DOHH2 (cell line): ENCODE results near the gene PLA2G4E.

ENCODE experiments used
- H3F3A ChIP-seq: fragments of 200-600 bp; sonication (generic), shearing (Covaris generic); 2 replicates; pipeline ENCODE4 v1.6.0; 2016; ENCODE audit warnings: antibody characterized with exemption, mild to moderate bottlenecking; ENCODE audit not compliant: control insufficient read depth, insufficient read depth
- H3K27ac ChIP-seq: fragments of 200-600 bp; sonication (generic); 2 replicates; pipeline ENCODE4 v1.5.1; 2014; ENCODE audit warnings: low read depth, mild to moderate bottlenecking, low read length, moderate library complexity
- H3K27me3 ChIP-seq: fragments of 200-600 bp; sonication (generic); 2 replicates; pipeline ENCODE4 v1.6.1; 2014; ENCODE audit warnings: mild to moderate bottlenecking, low read length, mixed read lengths; ENCODE audit not compliant: control insufficient read depth
- H3K36me3 ChIP-seq: fragments of 200-600 bp; sonication (generic); 2 replicates; pipeline ENCODE4 v1.6.1; 2014; ENCODE audit warnings: mild to moderate bottlenecking, low read length, moderate library complexity, mixed read lengths; ENCODE audit not compliant: control insufficient read depth
- H3K4me1 ChIP-seq: fragments of 200-600 bp; sonication (generic); 2 replicates; pipeline ENCODE4 v1.6.1; 2014; ENCODE audit warnings: mild to moderate bottlenecking, low read length, mixed read lengths; ENCODE audit not compliant: control insufficient read depth
- H3K4me2 ChIP-seq: fragments of 200-600 bp; sonication (generic); 2 replicates; pipeline ENCODE4 v1.6.0; 2014; ENCODE audit warnings: mild to moderate bottlenecking, low read length, moderate library complexity
- H3K4me3 ChIP-seq: fragments of 200-600 bp; sonication (generic); 2 replicates; pipeline ENCODE4 v1.5.1; 2014; ENCODE audit warnings: mild to moderate bottlenecking, low read length, mixed read lengths
- H3K79me2 ChIP-seq: fragments of 200-600 bp; sonication (generic); 2 replicates; pipeline ENCODE4 v1.6.1; 2014; ENCODE audit warnings: mild to moderate bottlenecking, low read length, mixed read lengths; ENCODE audit not compliant: control insufficient read depth
- H3K9me2 ChIP-seq: fragments of 200-600 bp; sonication (generic); replicated peaks from 2 replicates; pipeline ENCODE4 v1.6.1; 2014; ENCODE audit warnings: mild to moderate bottlenecking, low read length, mixed read lengths; ENCODE audit not compliant: control insufficient read depth
- H3K9me3 ChIP-seq: fragments of 200-600 bp; sonication (generic); 2 replicates; pipeline ENCODE4 v1.6.1; 2014; ENCODE audit warnings: antibody characterized with exemption, low read length, mixed read lengths; ENCODE audit not compliant: control insufficient read depth, insufficient read depth
- H4K20me1 ChIP-seq: fragments of 200-600 bp; sonication (generic); 2 replicates; pipeline ENCODE4 v1.6.0; 2014; ENCODE audit warnings: low read depth, mild to moderate bottlenecking, antibody characterized with exemption, low read length, moderate library complexity; ENCODE audit not compliant: control insufficient read depth, insufficient read depth
- EZH2phosphoT487 ChIP-seq: fragments of 200-600 bp; sonication (generic); IDR thresholded peaks from 2 replicates; pipeline ENCODE4 v1.6.1; 2017; ENCODE audit warnings: borderline replicate concordance, mild to moderate bottlenecking, antibody characterized with exemption, low read length, moderate library complexity, mixed read lengths
- TF ChIP-seq, protein P1 (sequence below): fragments of 200-600 bp; sonication (generic); IDR thresholded peaks from one replicate; pipeline ENCODE4 v1.5.1; 2014; ENCODE audit warnings: antibody characterized with exemption, mild to moderate bottlenecking, low read depth, low read length; ENCODE audit not compliant: poor library complexity, severe bottlenecking

PLA2G4E gene

DNA sequence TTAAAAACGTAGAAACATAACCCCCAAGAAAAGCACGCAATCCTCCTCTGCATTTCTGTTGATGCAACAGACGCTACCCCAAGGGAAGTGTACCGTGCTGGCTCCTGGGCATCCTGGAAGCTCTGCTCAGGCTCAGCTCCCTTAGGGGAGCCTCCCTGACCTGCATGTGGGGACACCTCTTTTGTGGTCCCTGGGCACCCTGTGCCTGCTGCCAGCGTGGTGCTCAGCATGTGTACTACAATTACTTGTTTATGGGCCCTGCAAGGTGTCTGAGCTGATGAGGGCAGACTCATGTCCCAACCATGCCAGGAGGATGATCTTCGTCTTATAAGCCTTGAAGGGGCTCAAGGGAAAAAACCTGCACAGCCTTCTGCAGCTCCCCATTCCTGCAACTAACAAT, 66.8 kb downstream of the PLA2G4E start:
- peaks cover 14% of the 10 kb centered on the region for H3K36me3 ChIP-seq
- no peaks in the 10 kb centered on the region for H3K9me3 ChIP-seq
- H3K4me1 ChIP-seq: peaks cover 13% of the 10 kb centered on the region
- H4K20me1 ChIP-seq: no peaks in the 10 kb centered on the region
- no peaks in the 10 kb centered on the region for H3F3A ChIP-seq
- H3K9me2 ChIP-seq: no peaks in the 10 kb centered on the region
- no peak overlapping the region for H3K4me3 ChIP-seq
- H3K27me3 ChIP-seq: no peaks in the 10 kb centered on the region
- no peak overlapping the region for H3K4me2 ChIP-seq
- H3K27ac ChIP-seq: no peak overlapping the region
- TF ChIP-seq EZH2phosphoT487: no peak
- TF ChIP-seq, protein P1, sequence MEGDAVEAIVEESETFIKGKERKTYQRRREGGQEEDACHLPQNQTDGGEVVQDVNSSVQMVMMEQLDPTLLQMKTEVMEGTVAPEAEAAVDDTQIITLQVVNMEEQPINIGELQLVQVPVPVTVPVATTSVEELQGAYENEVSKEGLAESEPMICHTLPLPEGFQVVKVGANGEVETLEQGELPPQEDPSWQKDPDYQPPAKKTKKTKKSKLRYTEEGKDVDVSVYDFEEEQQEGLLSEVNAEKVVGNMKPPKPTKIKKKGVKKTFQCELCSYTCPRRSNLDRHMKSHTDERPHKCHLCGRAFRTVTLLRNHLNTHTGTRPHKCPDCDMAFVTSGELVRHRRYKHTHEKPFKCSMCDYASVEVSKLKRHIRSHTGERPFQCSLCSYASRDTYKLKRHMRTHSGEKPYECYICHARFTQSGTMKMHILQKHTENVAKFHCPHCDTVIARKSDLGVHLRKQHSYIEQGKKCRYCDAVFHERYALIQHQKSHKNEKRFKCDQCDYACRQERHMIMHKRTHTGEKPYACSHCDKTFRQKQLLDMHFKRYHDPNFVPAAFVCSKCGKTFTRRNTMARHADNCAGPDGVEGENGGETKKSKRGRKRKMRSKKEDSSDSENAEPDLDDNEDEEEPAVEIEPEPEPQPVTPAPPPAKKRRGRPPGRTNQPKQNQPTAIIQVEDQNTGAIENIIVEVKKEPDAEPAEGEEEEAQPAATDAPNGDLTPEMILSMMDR: no peak
- peaks cover 15% of the 10 kb centered on the region for H3K79me2 ChIP-seq

DNA sequence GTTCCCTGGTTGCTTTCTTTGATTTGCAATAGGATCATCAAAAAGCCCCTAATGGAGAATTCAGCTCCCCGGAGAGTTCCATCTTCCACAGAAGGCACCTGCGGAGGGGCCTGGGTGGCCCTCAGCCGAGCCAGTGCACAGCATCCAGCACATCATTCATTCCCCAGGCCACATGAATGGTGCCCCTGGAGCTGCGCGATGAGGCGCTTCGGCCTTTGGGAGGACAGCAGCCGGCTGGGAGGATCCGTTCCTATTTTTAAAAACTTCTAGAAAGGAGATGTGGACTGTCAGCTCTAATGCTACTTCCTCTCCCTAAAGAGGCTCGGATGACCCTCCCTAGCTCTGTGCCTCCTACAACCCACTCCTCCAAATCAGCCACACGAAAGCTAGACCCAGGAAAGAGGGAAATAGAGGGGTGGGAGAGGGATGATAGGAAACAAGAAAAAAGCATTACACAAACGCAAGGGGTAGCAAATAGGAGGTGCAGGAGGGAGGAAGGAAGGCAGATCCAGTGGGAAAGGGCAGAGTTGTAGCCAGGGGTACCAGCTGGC, 68.8 kb downstream of the PLA2G4E start:
- TF ChIP-seq, protein P1: no peak
- TF ChIP-seq EZH2phosphoT487: no peak
- Histone ChIP-seq H3K9me2 (no peaks in the 10 kb centered on the region), H3K36me3 (peaks cover 14% of the 10 kb centered on the region), H3K79me2 (0 out of 2 replicates have a peak, but pooled peaks cover 2% of the 10 kb centered on the region), H3K27me3 (no peaks in the 10 kb centered on the region), H3K9me3 (no peaks in the 10 kb centered on the region), H3K4me2 (no peak overlapping the region), H3K4me1 (peaks cover 2% of the 10 kb centered on the region), H3K4me3 (no peak overlapping the region), H3F3A (no peaks in the 10 kb centered on the region), H4K20me1 (no peaks in the 10 kb centered on the region), H3K27ac (no peak overlapping the region)

DNA sequence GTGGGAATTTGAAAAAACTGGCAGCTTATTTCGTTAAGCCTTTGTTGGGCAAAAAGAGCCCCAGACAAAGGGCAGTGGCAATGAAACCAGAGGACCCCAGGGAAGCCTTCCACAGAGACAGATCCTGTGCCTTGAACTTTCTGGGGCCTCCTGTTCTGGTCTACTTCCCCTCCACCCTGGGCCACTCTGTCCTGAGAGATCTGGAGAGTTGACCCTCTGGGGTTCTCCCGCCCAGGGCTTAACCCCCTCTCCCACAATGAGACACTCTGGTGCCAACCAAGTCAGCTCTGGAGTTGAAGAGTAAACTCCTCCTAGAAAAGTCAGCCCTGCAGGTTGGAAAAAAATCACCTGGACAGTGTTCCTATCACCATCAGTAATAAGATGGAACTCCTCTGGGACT, 69.3 kb downstream of the PLA2G4E start:
- 0 out of 2 replicates have a peak, but pooled peaks cover 2% of the 10 kb centered on the region for H3K79me2 ChIP-seq

More for the DNA sequence above, 69.3 kb downstream of the PLA2G4E start:
- no peaks in the 10 kb centered on the region for H3F3A ChIP-seq
- TF ChIP-seq EZH2phosphoT487: no peak
- TF ChIP-seq, protein P1: no peak
- H4K20me1 ChIP-seq: no peaks in the 10 kb centered on the region
- no peaks in the 10 kb centered on the region for H3K27me3 ChIP-seq
- no peak overlapping the region for H3K4me2 ChIP-seq
- no peak overlapping the region for H3K27ac ChIP-seq
- no peaks in the 10 kb centered on the region for H3K9me2 ChIP-seq
- H3K4me1 ChIP-seq: no peaks in the 10 kb centered on the region
- peaks cover 14% of the 10 kb centered on the region for H3K36me3 ChIP-seq
- no peaks in the 10 kb centered on the region for H3K9me3 ChIP-seq
- H3K4me3 ChIP-seq: no peak overlapping the region
